CD4-positive, alpha-beta T cell treated with Interleukin-15 for 4 hours (primary cell): ENCODE data around the gene DOK7.

Experiments used
- DNase-seq: peaks from one replicate; pipeline ENCODE4 v3.0.0-alpha.2; 2020; ENCODE audit warnings: low spot score

The DOK7 gene

GRCh38 chr4:3462790-3463415 is at the start of gene DOK7:
Gene DOK7 (plus strand): TSS chr4:3463306. CDS start chr4:3463376, 70 bp downstream.
- no peak for DNase-seq

DNA sequence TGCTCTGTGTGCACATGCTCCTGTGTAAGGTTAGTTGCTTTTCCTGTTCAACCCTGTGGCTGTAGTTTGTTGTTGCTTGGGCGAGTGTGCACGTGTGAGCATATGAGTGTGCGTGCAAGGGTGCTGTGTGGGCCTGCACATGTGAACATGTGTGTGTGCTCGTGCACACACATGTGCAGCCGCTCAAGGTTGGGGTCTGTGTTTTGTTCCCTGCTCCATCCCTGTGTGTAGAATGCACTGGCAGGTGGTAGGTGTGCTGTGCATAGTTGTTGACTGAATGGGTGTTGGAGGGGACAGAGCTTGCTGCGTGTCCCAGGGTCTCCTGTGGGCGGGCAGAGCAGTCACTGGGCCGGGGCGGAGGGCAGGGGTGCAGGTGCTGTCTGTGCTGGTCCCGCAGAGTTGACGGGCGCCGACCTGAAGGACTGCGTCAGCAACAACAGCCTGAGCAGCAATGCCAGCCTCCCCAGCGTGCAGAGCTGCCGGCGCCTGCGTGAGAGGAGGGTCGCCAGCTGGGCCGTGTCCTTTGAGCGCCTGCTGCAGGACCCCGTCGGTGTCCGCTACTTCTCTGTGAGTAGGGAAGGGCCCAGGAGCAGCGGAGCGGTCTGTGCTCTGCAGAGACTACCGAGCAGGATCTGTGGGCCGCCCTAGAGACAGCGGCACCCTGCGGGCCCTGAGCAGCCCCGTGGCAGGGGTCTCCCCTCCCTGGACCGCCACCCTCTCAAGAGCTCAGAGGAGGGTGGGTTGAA is 49.3 kb upstream of the DOK7 start:
- DNase-seq = no peak

DNA sequence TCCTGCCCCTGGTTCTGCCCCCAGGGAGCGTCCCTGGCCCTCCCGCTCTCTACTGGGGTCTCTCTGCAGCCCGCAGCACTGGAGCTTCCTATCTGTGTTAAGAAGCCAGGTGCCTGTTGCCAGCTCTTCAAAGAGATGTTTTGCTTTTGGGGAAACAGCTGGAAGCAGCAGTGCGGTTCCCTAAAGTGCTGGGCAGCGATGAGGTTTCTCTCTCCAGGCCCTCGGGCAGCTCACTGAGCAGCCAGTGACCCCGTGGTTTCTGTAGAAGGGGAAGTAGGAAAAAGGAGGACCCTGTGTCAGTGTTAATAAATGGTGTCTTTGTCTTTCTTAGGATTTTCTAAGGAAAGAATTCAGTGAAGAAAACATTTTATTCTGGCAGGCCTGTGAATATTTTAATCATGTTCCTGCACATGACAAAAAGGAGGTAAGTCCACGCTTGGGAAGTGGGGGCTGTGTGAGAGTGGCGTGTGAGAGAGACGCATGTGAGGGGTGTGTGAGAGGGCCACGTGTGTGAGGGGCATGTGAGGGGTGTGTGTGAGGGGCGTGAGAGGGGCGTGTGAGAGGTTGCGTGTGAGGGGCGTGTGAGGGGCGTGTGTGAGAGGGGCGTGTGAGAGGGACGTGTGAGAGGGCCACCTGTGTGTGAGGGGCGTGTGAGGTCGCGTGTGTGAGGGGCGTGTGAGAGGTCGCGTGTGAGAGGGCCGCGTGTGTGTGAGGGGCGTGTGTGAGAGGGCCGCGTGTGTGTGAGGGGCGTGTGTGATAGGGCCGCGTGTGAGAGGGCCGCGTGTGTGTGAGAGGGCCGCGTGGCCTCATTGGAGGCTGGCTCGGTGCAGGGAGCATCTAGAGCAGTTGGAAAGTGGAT is 48.5 kb upstream of the DOK7 start:
- DNase-seq = no peak

DNA sequence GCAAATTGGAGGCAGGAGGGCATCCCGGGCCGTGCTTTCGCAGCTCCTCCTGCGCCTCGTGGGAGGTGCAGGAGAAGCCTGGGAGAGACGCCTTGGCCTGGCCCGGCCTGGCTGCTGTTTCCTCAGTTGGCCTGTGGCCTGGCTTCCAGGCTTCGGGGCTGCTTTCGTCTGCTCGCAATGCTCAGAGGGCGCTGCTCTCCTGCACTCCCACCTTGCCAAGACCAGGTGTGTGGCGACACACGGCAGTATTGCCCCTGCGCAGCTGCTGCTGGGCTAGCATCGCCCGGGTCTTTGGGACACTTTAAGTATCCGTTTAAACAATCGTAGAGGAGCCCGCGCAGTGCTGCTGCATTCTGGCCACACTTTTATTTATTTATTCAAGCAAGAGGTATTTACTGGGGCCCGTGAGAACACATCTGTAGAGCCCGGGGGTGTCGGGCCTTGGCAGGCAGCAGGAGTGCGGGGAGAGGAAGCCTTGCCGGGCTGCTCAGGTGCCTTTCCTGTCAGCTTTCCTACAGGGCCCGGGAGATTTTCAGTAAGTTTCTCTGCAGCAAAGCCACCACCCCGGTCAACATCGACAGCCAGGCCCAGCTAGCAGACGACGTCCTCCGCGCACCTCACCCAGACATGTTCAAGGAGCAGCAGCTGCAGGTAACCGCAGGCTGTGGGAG is 47.5 kb upstream of the DOK7 start:
- DNase-seq = no peak

- DNase-seq = no peak
Observed at GRCh38 chr4:3416270-3416669, 46.8 kb upstream of the DOK7 start.

DNA sequence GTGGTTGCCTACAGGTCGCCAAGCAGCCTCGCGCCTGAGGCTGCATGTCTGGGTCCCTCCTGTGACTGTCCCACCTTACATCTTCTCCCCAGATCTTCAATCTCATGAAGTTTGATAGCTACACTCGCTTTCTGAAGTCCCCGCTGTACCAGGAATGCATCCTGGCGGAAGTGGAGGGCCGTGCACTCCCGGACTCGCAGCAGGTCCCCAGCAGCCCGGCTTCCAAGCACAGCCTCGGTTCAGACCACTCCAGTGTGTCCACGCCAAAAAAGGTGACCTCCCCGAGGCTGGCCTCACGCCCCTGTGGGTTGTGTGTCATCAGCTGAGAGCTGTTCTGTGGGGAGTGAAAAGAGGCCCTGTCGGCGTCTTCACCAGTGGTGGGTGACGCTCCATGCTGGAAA is 46.3 kb upstream of the DOK7 start:
- no peak for DNase-seq

- DNase-seq = no peak
Observed at GRCh38 chr4:3417448-3417847, 45.7 kb upstream of the DOK7 start.

DNA sequence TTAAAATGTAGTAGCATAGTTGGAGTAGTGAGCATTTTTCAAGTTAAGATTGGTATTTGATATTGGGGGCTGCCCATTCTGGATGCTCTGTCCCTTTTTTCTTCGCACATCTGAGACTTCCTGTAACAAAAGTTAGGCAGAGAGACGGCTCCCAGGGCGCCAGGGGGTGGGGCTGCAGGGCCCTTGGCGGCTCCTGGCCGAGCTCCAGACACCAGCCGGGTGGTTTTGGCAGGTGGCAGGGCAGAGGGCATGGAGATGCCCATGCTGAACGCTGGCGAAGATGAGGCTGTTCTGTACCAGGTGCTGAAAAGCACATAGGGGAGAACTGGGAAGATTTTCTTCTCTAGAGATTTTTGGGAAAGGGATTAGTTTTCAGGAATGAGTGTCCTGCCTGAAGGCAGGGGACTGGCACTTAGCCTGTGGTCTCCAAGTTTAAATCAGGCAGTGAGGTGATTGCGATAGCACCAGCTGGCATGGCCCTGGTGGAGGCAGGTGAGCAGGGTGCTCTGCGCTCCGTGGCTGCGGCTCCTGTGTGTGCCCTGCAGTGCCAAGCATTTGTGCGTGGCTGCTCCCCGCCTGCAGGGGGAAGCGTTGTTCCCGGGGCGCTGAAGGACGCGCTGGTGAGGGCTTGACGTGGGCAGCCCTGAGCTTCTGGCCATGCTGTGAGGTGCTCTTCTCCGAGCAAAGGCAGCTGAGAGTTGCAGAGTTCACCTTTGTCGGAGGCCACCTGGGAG is 44.9 kb upstream of the DOK7 start:
- DNase-seq = no peak

DNA sequence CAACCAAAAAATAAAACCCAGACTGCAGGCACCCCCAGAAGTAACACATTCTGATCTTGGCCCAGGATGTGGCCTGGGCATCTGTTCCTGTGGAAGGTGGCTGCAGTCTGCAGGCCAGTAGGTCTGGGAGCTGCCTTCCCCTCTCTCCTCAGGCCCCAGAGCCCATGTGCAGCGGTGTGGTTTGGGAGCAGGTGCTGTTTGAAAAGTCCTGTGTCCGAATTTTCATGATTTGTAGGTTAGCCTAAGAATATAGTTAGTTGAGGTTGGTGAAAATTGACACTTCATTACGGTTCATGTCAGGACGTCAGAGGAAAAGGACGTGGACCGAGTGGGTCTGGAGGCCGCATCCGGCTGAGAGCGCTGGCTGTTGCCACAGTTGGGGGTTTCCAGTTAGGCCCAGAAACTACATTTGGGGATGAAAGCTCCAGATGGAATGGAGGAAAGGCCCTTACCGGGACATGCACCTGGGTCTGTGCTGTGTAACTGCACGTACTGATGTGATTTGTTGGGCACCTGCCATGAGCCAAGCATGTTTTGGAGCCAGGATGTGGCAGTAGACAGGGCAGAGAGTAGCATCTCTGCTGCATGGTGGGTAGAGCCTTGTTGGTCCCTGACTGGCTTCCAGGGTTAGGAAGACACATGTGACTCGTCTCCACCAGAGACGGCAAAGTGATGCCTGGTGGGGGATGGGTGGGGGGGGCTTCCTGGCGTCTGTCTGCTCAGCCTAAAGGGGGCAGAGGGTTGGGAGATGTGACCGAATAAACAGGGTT is 43.1 kb upstream of the DOK7 start:
- DNase-seq = no peak

DNA sequence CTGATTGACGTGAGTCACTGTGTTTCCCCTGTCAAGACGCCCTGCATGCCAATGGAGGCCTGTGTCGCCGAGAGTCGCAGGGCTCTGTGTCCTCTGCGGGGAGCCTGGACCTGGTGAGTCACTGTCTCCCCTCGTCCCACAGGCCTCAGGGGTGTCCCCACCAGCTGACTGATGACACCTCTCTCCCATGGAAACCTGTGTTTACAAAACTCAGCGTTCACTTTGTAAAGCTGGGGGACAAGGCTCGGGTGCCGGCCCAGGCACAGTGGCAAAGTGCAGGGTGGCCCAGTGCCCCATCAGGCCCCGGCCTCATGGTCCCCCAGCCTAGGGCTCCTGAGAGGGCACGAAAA is 42.5 kb upstream of the DOK7 start:
- no peak for DNase-seq

- DNase-seq = no peak
Observed at GRCh38 chr4:3420956-3421355, 42.1 kb upstream of the DOK7 start.

GRCh38 chr4:3421470-3421869 is 41.6 kb upstream of the DOK7 start:
- DNase-seq = no peak

DNA sequence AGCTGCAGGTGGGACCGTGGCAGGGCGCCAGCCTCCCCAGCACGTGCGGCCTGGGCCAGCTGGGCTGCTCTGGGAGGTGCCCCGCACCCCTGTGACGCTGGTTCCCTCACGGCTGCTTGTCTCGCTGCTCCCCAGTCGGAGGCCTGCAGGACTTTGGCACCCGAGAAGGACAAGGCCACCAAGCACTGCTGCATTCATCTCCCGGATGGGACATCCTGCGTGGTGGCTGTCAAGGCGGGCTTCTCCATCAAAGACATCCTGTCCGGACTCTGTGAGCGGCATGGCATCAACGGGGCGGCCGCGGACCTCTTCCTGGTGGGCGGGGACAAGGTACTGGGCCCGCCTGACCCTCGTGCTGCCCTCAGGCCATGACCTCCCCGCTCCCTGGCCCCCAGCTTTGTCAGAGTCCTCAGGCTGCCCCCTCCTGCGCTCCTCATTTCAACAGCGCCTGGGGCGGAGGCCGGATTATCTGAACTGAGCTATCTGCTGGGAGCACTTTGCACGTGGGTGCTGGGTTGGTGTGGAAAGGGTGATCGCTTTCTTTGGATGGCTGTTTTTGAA is 40.8 kb upstream of the DOK7 start:
- DNase-seq = no peak

GRCh38 chr4:3422808-3423297 is 40.3 kb upstream of the DOK7 start:
- DNase-seq = no peak

DNA sequence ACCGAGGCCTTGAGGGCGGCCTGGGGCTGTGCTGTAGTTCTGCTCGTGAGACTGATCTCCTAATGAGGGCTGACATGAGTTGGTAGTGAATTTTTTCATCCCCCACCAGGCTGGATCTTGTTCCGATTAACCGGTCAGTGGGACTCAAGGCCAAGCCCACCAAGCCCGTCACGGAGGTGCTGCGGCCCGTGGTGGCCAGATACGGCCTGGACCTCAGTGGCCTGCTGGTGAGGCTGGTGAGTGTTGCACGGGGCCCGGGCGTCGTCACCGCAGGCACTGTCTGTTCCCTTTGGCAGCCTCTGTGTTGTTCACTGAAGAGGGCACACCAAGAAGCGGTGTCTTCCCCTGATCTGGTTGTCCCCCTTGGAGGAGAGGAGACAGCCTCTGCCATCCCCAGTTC is 39.7 kb upstream of the DOK7 start:
- no peak for DNase-seq

DNA sequence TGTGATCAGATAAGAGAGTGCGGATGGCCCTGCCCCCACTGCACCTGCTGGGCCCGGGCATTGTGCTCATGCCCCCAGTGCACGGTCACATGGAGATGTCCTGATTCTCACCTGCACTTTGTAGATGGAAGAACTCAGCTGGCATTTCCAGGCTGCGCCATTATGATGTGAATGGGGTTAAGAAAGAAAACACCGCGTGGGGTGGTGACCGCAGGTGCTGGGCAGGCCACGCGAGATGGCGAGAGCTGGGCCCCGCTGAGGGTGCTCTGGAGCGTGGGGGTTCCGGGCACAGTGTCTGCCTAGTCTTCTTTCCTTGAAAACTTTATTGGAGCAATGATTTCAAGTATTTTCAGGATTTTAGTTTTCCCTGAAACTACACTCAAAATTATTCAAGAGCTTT is 39.2 kb upstream of the DOK7 start:
- DNase-seq = no peak

DNA sequence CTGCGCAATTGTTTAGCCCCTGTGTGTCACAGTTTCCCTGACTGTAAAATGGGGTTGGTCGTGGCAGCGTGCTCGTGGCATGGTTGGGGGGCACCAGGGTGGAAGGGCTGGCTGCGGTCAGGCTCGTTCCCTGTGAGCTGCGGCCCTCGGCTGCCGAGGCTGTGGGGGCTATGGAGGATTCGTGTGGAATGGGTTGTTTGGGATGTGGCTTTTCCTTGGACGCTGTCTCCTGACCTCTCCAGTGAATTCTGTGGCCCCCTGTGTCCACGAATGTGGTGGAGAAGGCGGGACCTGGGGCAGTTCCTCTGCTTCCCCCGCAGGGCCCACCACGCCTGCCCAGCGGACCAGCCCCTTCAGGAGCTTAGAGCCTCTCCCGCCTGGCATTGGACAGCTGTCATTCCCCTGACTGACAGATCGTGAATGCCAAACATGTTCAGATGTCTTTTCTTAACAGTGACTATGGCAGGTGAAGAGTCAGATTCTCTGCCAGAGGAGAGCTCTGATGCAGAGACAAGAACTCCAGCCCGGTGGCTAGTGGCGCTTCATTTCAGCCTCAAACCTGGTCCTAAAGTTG is 38.5 kb upstream of the DOK7 start:
- no peak for DNase-seq

- DNase-seq = no peak
Observed at GRCh38 chr4:3426465-3427133, 36.5 kb upstream of the DOK7 start.

DNA sequence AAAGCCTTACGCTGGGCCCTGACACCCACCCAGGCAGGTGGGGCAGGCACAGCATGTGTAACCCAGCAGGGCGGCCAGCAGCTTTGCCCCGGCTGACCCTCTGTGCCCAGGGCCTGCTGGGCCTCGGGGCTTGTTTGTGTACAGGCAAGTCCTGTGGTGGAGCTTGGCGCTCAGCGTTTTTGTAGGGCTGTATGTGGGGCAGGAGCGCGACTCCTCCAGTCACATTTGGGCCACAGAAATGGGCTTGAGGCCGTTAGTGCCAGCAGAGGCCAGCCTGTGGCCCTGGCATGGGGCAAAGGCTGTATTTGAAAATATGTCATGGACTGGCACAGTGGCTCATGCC is 36.0 kb upstream of the DOK7 start:
- no peak for DNase-seq
